Mucosa of gallbladder (tissue), 1 donor: ENCODE results near the gene TRIM29. TPM values are rescaled to one million over a fixed set of nuclear protein-coding genes. Genes with fewer than 3 reads are reported as not detected.

ENCODE experiments used
- DNase-seq: peaks from one replicate; pipeline ENCODE4 v3.0.0-alpha.2; 2020; ENCODE audit warnings: low spot score
- total RNA-seq: library from RNA; stranded (reverse); gene quantifications from one replicate; pipeline ENCODE4 v1.2.1, GENCODE V29; 2021
- donor health status: DM: no; HTN: no; CAD: no.

Gene TRIM29
- total RNA-seq, 1 donor from 2014 or later: 13.5 TPM

DNA sequence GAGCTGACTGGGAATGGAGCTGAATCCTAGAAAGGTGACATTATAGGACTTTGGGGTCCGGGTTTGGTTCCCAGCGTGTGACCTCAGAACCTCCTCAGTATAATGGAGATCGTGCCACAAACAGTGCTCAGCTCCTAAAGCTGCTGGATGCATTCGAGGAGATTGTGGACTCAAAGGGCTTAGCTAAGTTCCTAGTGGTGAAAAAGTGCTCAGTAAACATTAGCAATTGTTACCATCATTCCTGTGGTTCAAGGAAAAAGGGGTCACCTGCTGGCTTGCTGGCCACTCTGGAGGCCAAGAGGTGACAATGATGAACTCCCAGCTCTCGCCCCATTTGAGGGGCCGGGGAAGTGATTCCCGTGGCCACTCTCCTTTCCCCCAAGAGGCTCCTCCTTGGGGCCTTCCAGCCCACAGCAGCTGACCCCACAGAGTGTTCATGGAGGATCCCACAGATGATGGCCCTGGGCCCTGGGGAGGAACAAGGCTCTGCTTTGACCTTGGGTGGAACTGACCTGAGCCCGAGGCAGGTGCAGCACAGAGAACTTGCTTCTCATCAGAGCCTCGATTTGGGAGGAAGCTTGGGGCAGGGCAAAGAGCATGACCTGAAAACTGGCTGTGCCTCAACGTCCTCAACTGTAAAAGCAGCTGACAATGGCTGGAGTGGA, 40.1 kb downstream of the TRIM29 start:
- DNase-seq: no peak

DNA sequence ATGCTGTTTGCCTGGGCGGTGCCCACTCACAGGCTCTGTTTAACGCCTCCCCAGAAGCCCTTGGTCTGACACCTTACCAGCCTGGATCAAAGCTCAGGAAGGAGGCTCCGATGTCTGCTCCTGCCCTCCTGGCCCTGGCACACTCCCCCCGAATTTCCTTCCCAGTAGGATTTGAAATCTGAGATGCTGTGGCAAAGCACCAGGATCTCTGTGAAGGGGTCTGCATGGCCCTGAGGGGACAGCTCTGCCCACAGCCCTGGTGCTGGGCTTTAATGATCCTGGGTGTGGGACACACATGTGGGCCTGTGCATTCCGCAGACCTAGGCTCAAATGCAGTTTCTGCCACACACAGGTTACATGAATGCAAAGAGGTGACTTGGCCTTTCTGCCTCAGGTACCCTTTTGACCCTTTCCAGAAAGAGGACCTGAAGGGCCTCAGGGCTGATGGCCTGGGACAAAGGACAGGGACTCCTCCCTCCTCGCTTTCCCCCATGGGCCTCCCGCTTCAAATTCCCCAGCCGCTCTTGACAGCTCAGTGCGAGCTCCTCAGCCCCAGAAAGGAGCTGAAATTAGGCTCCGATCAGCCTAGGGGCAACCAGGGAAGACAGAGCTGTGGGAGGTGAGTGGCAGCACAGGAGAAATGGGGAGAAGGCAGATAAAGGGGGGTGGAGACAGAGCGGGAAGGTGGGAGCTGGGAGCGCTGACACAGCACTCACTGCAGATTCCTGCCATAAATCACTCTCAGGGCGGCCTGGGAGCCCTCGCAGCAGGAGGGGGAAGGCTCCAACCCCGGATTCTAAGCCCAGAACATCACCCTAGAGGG, 41.3 kb downstream of the TRIM29 start:
- no peak for DNase-seq

DNA sequence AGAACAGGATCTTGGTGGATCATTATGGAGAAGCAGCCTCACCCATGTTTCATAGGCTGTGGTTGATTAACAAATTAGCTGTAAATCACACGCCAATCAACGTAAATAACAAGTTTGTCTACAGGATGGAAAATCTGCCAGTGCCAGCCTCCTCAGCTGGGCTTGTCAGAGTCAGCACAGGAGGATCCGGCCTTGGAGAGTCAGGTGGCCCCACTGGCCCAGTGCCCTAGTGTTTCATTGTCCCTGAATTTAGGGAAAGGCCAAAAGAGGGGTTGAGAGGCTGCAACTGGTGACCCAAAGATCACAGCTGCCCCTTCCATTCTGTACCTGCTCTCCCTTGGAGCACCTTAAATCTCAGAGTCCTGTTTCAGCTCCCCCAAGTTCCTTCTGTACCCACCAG, 42.4 kb downstream of the TRIM29 start:
- DNase-seq: no peak

DNA sequence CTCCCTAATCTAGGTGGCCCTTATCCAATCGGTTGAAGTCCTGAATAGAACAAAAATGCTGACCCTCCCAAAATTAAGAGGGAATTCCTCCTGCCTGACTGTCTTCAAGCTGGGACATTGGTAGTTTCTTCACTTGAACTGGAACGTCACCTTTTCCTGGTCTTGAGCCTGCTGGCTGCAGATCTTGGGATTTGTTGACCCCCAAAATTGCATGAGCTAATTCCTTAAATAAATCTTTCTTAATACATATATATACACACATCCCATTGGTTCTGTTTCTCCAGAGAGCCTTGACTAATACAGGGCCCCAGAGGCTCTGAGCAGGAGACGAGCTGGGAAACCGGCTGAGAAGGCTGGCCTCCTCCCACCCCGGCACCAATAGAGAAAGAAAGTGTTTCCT, 46.2 kb downstream of the TRIM29 start:
- no peak for DNase-seq

DNA sequence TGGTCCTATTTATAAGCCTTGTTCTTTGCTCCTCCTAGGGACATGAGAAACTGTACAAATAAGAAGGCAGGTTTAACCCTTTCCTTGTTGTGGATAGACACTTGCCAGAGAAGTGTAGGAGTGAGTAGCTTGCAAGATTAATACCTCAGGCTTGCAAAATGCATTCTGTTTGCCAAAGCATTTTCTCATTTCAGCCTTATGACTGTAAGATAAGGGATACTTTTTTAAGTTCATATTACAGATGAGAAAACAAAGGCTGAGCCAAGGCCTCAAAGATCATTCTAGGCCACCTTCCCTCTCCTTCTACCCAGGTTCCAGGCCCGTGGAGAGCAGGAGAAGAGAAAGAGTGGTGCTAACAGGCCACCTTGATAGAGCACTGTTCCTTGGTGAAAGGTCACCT, 46.8 kb downstream of the TRIM29 start:
- DNase-seq: no peak

DNA sequence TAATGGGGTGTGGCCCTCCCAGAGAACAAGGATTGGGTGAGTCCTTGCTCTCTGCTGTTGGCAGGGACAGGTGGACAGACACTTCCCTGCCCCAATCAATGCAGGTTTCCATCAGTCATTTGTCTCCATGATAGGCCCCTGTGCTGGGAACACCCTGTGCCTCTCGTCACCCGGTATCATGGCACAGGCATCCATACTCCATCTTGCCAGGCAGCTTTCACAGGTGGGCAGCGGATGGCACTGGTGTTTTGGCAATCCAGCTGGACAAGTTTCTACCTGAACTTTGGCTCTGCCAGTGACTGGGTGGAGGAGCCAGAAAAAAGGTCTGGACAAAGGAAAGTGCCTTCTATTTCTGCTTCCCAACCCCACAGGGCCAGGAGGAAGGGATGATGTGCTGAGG, 47.5 kb downstream of the TRIM29 start:
- DNase-seq: no peak

DNA sequence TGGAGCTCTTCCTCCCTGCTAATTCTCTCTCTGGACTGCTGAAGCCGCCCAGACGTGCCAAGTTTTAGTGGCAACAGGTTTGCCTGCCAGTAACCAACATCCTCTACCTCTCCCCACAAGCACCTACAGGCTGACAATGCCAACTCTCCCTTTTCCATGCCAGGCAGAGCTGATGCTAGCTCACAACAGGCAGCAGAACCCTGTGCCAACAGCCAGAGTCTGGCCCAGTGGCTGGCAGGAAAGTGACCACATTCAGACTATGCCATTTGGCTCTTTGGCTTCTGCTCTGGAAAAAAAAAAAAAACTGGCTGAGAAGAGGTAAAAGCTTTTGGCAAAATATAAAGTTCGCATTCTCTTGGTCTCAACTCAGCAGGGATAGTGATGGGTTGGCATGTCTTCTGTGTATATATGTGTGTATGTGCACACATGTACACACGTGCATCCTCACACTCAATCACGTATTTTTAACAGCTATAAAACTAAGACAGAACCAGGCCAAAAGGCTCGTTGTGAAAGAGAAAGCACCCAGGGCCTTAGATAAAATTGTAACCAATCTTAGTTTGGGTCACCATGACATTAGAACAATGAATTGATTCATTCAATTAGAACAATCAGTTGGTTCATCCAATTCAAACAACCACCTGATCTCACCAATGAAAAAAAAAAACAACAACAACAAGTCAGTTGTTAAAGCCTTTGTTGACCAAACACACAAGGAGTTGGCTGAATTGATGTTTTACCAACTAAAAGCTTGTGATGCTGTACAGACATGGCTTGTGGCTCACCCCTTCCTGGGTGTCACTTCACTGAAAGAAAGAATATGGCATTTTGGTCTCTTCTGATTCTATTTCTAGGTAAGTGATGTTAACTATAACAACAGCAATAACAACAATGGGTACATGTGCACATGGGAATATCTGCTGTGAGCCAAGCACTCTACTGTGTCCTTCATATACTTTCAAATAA, 48.6 kb downstream of the TRIM29 start:
- DNase-seq: no peak

DNA sequence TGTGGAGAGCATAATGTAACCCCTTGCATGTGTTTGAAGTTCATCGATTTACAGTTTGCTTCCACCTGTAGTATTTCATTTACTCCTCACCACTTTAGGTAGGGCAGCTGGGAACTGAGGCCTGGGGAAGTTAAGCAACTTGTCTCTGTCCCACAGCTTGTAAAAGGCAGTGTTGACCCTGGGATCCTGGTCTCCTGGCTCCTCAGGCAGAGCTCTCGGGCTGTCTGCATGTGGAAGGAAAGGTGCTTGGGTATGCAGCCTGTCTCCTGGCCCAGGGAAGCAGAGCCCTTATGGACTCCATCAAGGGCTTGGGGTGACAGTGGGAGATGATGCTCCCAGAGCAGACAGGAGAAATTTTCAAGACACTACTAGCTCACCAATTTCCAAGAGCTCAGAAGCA, 49.9 kb downstream of the TRIM29 start:
- no peak for DNase-seq

DNA sequence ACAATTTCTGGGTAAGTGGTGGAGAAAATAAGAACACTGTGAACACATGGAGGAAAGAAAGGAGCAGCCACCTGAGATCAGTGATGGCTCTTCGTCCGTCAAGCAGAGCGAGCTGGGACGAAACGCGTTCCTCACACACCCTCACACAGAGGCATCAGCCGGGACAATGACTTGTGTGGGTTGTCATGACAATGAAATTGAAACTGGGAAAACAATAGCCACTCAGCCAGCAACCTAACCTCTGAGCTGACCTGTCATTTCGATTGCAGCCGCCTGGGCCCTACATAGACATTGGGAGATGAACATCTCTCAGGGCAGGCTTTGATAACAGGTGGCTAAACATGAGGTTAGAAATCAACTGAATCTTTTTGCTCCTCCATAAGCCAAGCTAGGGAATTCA, 51.3 kb downstream of the TRIM29 start:
- DNase-seq: no peak

DNA sequence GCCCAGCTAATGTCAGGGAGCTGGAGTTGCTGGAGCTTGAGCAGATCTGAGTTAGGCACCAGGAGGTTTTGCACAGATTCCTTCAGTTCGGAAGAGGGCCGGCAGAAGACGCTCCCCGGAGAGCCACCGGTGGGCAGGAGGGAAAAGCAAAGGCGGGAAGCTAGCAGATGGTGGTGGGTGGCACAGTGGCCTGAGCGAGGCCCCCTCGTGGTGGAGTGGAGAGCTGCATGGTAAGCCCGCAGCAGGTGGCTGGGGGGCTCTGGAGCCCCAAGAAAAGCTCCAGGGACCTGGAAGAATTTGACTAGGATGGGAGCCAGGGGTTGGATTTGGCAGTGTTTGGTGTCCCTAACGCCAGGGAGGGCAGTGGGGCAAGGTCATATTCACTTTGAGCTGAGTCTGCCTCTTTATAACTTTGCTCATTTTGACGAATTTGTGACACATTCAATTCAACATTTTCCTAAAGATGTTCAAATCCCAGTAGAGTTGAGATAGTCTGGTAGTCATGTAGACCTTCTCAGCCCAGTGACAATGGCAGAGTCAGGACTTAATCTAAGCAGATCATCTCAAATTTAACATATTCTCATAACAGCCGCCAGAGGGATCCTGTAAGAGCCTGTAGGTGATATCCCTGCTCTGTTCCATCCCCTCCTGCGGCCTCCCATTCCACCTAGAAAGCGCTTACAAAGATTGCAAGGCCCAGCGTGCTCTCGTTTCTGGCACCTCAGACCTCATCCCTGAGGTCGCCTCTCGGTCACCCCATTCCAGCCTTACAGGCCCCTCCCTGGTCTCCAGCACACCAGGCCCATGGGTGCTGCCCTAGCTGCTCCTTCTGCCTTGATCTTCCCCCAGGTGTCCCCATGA, 57.9 kb downstream of the TRIM29 start:
- DNase-seq: no peak

DNA sequence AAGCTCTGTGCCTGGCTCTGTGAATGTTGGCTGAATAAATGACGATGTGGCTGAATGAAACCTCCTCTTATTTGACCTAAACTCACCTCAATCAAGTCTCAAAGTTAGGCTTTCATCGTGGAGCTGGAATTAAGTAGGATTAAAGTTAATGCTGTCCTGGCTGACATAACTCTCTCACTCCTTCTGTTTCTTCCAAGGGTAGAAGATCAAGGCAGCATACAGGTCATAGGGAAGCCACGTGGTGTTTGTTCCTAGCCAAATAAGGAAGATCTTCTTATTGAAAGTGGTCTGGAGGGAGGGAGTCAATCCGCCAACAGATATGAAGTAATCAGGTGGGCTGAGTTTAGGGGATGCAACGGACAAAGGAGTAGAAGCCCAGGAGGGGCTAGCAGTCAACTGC, 59.5 kb downstream of the TRIM29 start:
- DNase-seq: no peak

DNA sequence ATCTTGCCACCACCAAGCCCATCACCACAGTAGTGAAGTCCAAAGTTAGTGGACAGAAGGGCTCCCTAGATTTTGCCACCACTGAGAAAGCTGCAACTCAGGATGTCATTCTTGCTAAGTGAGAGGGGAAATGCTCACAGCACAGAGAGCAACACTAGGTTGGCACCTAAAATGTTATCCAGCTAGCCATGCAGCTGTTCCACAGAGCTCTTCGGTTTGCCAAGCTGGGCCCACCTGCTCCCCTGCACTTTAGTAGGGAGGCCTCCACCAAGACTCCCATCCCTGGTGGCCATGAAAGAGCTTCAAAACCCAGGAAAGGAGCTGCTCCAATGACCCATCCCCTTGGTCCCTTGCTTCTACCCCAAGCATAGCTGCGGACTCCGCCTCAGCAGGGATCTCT, 63.8 kb downstream of the TRIM29 start:
- no peak for DNase-seq

DNA sequence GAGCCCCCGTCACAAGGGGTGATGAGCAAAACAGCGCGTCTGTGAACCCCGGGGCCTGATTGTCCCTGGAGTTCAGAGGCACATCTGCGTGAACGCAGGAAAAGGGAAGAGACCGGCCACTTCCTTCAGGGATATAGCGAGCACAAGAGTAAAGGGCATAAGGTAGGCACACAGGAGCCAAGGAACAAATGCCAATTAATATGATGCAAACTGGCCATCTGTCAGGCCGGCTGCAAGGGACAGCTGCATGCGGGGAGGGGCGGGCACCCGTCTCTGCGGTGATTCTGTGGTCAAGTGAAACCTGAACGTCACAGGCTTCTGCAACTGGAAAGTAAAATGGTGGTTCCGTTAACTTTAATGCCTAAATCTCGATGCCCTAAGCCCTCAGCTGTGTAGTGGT, 64.7 kb downstream of the TRIM29 start:
- no peak for DNase-seq

DNA sequence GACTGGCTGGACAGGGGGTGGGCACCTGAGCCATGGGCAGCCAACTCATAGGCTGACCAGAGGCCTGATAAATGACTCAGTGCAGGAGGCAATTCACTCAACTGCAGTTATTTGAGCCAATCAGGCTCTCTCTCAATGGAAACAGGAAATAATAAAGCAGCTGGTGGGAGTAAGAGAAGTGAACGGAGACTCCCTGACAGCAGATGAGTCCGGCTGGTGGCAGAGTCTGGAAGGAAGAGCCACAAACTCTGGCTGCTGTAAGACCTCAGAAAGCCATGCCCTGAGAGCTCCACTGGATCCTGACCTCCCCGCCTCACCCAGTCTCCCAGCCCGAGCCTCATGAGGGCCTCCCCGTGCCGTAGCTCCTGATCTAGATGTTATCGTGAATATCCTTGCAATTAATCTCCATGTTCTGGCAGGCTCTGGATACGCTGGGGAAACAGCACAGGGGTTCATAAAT, 69.8 kb downstream of the TRIM29 start:
- DNase-seq: no peak

DNA sequence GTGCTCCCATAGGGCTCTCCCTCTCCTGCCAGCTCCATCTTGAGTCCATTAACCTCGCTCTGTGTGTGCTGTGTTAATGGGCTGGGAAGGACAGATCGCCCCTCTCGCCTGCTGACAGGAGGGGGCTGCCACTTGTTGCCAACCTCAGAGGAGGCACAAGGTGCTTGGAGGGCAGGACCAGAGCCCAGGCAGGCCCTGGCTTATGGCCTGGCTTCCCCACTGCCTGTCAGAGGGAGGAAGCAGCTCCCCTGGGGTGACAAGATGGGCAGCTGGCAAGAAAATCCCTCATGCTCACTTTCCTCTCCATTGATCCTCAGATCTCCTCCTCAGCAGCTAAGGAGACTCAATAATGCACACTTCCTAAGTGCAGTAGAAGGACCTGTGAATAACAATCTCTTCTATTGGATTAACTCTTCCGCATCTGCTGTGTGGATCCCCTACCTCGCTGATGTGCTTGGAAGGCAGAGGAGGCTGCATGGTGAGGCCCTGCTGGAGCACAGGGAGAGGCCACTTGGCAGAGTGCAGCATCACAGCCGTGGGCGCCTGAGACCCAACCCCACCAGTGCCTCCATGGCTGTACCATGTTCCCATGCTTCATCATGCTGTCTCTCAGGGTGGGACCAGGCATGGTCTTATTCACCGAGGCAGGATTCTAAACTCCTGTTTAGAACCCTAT, 70.3 kb downstream of the TRIM29 start:
- DNase-seq: no peak

DNA sequence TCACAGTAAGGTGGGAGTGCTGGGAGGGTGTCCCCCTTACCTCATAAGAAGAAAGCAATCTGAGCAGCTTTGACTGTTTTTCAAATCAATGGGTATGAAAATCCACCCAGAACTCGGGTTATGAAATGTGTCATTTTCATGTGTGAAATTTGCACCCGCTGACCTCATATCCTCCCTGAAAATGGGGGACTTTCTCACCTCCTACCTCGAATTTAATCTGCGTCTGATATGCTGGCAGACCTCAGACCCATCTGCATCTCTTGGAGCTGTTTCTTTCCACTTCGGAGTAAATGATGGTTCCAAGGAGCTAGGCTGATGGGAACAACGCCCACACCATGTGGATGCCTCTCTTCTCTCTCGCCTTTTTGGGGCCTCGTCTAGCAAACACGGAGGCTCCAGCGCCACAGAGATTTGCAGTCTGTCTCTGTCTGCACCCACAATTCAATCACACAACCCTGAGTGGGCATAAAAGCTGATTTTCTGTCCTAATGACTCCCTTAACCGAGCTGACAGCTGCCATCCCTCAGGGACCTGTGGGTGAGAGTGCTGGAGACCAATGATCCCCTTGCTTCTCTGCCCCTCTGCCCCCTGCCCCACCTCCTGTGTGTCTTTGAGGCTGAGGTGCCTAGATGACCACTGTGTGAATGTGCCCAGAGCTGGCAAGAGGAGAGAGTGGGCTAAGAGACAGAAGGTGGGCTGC, 71.0 kb downstream of the TRIM29 start:
- DNase-seq: no peak

DNA sequence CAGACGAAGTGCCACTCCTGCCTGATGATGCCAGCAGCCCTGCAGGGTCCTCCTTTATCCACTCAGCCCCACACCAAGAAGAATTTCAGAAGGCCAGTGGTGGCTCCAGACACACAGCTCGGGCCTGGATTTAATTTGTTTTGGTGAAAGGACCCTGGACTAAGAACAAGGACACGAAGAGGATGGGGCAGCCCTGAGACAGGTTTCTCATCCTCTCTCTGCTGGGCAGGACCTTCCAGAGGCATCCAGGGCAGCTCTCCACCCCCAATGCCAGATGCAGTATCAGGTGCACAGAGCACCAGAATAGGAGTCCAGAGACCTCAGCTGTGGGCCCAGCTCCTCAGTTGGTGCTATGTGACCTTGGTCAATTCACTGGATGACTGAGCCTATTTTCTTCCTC, 72.0 kb downstream of the TRIM29 start:
- DNase-seq: no peak

DNA sequence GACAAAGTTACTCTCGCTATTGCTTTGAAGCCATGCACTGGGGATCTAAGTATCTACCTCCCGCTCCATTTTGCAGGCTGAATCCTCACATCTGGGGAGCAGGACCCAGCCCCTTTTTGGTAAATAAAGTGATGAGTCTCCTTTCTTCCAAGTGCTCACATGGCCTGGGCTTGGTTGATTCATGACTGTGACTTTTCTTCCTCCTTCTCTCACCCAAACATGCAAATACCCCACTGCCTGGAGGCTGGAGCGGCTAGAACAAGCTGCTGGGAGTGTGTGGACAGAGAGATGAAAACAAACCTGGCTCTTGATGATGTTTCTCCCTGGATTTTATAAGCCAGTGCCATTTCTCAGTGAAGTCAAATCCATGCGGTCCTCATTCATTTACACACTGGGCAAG, 72.7 kb downstream of the TRIM29 start:
- no peak for DNase-seq

DNA sequence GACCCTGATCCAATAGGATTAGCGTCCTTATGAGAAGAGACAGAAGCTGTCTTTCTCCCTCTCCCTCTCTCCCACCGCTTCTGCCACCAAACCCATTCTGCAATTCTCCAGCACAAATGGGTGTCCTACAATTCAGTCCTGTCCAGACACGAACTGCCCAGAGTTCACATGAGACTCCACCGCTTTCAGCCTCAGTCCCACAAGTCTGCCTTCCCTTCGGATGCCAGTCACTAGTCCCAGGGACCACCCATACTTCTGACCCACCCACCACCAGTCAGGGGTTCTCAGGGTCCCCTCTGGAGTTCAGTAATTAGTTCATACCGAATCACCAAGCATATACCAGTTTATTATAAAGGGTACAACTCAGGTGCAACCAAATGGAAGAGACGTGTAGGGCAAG, 73.6 kb downstream of the TRIM29 start:
- no peak for DNase-seq

DNA sequence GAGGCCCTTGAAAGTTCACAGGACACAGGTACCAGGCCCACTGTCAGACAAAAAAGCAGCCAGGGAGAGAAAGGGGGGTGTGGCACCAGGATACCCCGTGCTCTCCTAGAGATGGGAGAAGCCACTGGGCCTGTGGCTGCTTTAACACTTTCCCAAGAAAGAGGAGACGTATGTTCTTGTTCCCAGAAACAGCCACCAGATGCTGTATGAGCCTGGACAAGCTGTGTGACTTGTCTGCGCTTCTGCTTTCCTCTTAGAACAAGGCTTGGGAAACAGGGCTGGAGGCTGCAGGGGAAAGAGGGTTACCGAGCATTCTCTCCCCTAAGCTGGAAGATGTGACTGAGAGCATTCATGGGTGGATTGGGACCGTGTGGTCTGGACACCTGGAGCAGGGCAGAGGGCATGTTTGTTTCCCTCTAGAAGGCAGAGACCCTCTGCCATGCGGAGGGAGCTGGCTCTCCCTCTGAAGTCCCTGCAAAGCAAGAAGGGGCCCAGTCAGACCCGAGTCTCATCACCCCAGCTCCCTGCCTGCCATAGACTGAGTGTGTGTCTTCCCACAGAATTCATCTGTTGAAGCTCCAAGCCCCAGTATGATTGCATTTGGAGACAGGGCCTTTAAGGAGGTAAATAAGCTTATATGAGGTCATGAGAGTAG, 74.1 kb downstream of the TRIM29 start:
- no peak for DNase-seq
